GM12873 (cell line): Measurements from ENCODE around the gene NR4A2.

Experiments used
- CTCF ChIP-seq: IDR thresholded peaks from 2 replicates; pipeline ENCODE4 v1.5.1; 2012; ENCODE audit warnings: low read depth, mild to moderate bottlenecking, moderate library complexity, low read length, control low read depth; ENCODE audit not compliant: insufficient read depth; ENCODE audit errors: missing control alignments

The NR4A2 gene

GRCh38 chr2:156323754-156324153, 8.8 kb downstream of the NR4A2 start:
- no peak for TF ChIP-seq CTCF

DNA sequence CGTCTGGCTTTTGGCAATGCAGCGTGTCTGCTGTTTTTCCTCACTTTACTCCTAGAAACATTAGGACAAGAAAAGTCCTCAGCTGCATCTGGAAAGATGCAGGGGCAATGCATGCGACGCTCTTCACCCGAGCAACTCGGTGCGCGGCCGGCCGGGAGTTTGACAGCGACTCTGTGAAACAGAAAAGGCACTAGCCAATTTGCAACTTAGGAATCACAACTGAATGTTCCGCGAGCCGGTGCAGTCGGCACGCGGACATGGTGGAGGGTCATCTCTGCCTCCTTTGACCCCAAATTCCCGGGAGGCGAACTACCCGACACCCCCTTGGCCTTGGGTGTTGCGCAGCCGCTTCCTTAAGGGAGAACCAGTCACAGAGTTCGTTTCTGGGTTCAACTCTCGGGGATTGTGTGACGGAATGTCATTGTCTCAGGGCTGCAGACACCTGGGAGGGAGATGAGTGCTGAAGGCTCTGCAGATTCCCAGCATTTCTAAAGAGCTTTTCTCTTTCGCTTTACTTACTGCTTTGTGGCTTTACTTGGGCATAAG, 9.8 kb downstream of the NR4A2 start:
- no peak for TF ChIP-seq CTCF

GRCh38 chr2:156322051-156322685, 10.4 kb downstream of the NR4A2 start:
- no peak for TF ChIP-seq CTCF

DNA sequence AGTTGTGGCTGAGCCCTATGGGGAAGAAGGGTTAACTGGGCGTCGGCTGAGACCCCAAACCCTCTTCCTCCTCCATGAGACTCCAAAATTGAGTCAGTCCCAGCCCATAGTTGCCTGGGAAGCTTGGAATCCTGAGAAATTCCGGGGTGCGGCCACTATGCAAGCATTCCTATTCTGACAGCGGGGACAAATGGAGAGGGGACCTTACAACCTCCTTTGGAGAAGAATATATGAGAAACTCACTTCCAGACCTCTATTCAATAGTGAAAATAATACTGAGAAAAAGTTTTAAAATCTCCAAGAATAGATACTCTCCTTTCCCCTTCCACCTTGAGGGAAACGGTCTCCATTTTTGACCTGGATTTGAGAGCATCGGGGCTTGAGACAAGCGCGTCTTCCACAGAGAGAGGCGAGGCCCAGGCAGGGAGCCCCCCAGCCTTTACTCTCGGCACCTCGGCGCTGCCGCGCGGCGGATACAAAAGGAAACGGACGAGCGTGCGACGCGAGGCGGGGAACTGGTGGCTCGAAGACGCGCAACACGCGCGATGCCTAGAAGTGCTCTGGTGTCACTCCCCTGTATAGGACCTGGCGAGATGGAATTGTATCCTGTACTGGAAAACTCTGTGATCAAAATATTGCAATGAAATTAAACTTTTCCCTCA, 11.1 kb downstream of the NR4A2 start:
- TF ChIP-seq CTCF, result no peak

- no peak for TF ChIP-seq CTCF
Observed at GRCh38 chr2:156320486-156321098, 11.9 kb downstream of the NR4A2 start.

GRCh38 chr2:156319811-156320485, 12.6 kb downstream of the NR4A2 start:
- no peak for TF ChIP-seq CTCF

- TF ChIP-seq CTCF, result no peak
Observed at GRCh38 chr2:156317631-156318030, 14.9 kb downstream of the NR4A2 start.
